Measurements from ENCODE around the gene GNG8.

The GNG8 gene

DNA sequence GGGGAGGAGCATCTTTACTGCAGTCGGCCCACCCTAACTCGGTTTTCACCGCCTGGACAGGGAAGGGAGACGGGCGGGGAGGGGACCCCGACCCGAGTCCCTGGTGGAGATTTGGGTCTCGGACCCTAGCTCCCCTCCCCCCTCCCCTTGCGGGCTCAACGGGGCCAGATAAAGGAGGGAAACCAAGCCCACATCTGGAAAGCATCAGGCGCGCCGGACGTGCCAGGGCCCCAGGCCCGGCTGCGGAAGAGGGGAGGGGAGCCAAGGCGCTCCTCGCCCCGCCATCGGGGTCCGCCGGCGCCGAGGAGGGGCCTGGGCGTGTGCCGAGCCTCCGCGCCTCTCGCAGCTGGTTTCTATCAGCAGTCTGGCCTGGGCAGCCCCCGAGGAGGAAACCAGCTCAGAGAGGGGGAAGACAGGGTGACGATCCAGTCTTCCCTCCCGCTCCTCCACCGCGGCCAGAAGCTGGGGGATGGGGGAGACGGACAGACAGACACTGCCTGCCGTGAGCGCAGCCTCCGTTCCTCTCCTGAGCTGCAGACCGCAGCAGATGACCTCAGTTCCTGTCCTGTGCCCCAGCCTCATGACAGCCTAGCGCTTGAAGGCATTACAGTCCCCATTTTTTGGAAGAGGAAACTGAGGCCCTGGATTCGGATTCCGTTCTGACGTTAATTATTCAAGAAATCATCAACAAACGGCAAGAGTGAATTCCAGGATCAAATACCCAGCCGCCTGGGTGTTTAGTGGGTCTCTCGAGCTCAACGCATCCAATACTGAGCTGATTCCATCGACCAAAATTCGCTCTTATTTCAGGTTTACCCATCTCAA, 3.6 kb upstream of the GNG8 start:
- no peaks in the 10 kb centered on the region for H3K36me3 ChIP-seq (ENCODE audit: control insufficient read depth in 2 of 2, insufficient read depth in 1 of 2, low read length in 2 of 2)
- H3K4me1 ChIP-seq (ENCODE audit: control insufficient read depth, insufficient read depth, low read length) = no peaks in the 10 kb centered on the region
- H3K27ac ChIP-seq (ENCODE audit: extremely low read depth, low read depth, low read length) = no peak overlapping the region
- peak overlapping the region; percentile 51 for H3K4me3 ChIP-seq (ENCODE audit: low read depth, low read length)
- H3K9me3 ChIP-seq (ENCODE audit: control insufficient read depth, insufficient read depth, low read depth, low read length) = no peaks in the 10 kb centered on the region
- CTCF ChIA-PET = interaction anchor here (0.6 to 1.6 kb wide), 9 partner anchors 14 to 373 kb away, joined by 3 to 8 read pairs (median 3); no protein-coding TSS in a partner anchor
- POLR2A ChIA-PET = interaction anchor here (0.6 to 1.3 kb wide), 2 partner anchors 39 to 1934 kb away, joined by 3 read pairs; no protein-coding TSS in a partner anchor
- TF ChIP-seq ZNF266 (tag by site-specific recombination; IDR thresholded peaks at IDR 0.05; ENCODE audit: low read depth) (no peak), ZNF510 (tag by site-specific recombination; IDR thresholded peaks at IDR 0.05; ENCODE audit: insufficient replicate concordance) (no peak), SALL2 (tag by site-specific recombination; IDR thresholded peaks at IDR 0.05; ENCODE audit: borderline replicate concordance) (no peak), ZNF354C (tag by site-specific recombination; IDR thresholded peaks at IDR 0.05; ENCODE audit: borderline replicate concordance, low read depth) (no peak), WT1 (tag by site-specific recombination; IDR thresholded peaks at IDR 0.05) (no peak), EGR2 (tag by site-specific recombination; IDR thresholded peaks at IDR 0.05; ENCODE audit: low read depth) (no peak), ZNF521 (tag by site-specific recombination; IDR thresholded peaks at IDR 0.05) (no peak), ZNF548 (tag by site-specific recombination; IDR thresholded peaks at IDR 0.05) (no peak), ZNF10 (tag by site-specific recombination; IDR thresholded peaks at IDR 0.05) (peak; percentile 96), INSM2 (tag by site-specific recombination; IDR thresholded peaks at IDR 0.05) (no peak), ZNF416 (tag by site-specific recombination; IDR thresholded peaks at IDR 0.05) (no peak), ZNF513 (tag by site-specific recombination; IDR thresholded peaks at IDR 0.05) (no peak), ZSCAN16 (tag by site-specific recombination; IDR thresholded peaks at IDR 0.05) (0 out of 2 replicates have a peak, but pooled peaks have one; percentile 76), GLI2 (tag by site-specific recombination; IDR thresholded peaks at IDR 0.05; ENCODE audit: borderline replicate concordance, low read depth) (no peak), ZNF37A (tag by site-specific recombination; IDR thresholded peaks at IDR 0.05) (no peak), ZNF624 (tag by site-specific recombination; IDR thresholded peaks at IDR 0.05) (no peak), ZNF610 (tag by site-specific recombination; IDR thresholded peaks at IDR 0.05; ENCODE audit: borderline replicate concordance) (no peak), HOXD13 (CRISPR knock-in tag; IDR thresholded peaks at IDR 0.05; ENCODE audit: borderline replicate concordance) (no peak), ZNF768 (tag by site-specific recombination; IDR thresholded peaks at IDR 0.05) (no peak), ZNF274 (IDR thresholded peaks at IDR 0.05; ENCODE audit: low read length) (no peak), ZNF274 (tag by site-specific recombination; IDR thresholded peaks at IDR 0.05; ENCODE audit: borderline replicate concordance) (no peak), ZNF335 (tag by site-specific recombination; conservative IDR thresholded peaks at IDR 0.05) (peak; percentile 98), MZF1 (tag by site-specific recombination; IDR thresholded peaks at IDR 0.05; ENCODE audit: borderline replicate concordance) (no peak), ZNF501 (tag by site-specific recombination; IDR thresholded peaks at IDR 0.05) (no peak), ZNF76 (tag by site-specific recombination; IDR thresholded peaks at IDR 0.05; ENCODE audit: borderline replicate concordance, low read depth) (no peak), TCF7L2 (IDR thresholded peaks at IDR 0.05; ENCODE audit: borderline replicate concordance, low read depth, low read length) (no peak), ZNF16 (tag by site-specific recombination; IDR thresholded peaks at IDR 0.05; ENCODE audit: low read depth) (peak; percentile 61; the same call in 1 of the 2 replicates), SP3 (tag by site-specific recombination; IDR thresholded peaks at IDR 0.05) (peak; percentile 61)
- TF ChIP-seq, protein P1, sequence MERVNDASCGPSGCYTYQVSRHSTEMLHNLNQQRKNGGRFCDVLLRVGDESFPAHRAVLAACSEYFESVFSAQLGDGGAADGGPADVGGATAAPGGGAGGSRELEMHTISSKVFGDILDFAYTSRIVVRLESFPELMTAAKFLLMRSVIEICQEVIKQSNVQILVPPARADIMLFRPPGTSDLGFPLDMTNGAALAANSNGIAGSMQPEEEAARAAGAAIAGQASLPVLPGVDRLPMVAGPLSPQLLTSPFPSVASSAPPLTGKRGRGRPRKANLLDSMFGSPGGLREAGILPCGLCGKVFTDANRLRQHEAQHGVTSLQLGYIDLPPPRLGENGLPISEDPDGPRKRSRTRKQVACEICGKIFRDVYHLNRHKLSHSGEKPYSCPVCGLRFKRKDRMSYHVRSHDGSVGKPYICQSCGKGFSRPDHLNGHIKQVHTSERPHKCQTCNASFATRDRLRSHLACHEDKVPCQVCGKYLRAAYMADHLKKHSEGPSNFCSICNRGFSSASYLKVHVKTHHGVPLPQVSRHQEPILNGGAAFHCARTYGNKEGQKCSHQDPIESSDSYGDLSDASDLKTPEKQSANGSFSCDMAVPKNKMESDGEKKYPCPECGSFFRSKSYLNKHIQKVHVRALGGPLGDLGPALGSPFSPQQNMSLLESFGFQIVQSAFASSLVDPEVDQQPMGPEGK (tag by site-specific recombination; IDR thresholded peaks at IDR 0.05) = no peak
- TF ChIP-seq, protein P2, sequence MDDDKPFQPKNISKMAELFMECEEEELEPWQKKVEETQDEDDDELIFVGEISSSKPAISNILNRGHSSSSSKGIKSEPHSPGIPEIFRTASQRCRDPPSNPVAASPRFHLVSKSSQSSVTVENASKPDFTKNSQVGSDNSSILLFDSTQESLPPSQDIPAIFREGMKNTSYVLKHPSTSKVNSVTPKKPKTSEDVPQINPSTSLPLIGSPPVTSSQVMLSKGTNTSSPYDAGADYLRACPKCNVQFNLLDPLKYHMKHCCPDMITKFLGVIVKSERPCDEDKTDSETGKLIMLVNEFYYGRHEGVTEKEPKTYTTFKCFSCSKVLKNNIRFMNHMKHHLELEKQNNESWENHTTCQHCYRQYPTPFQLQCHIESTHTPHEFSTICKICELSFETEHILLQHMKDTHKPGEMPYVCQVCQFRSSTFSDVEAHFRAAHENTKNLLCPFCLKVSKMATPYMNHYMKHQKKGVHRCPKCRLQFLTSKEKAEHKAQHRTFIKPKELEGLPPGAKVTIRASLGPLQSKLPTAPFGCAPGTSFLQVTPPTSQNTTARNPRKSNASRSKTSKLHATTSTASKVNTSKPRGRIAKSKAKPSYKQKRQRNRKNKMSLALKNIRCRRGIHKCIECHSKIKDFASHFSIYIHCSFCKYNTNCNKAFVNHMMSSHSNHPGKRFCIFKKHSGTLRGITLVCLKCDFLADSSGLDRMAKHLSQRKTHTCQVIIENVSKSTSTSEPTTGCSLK (tag by site-specific recombination; IDR thresholded peaks at IDR 0.05) = no peak

Measured in HEK293 (cell line).